HL-60 (cell line): ENCODE results near the gene ARHGAP23.

Experiments used
- POLR2AphosphoS5 ChIP-seq: IDR thresholded peaks from 2 replicates; pipeline ENCODE4 v1.6.1; 2012; ENCODE audit warnings: low read depth
- TF ChIP-seq, protein P1 (sequence below): IDR thresholded peaks from one replicate; pipeline ENCODE4 v1.5.1; 2011; ENCODE audit warnings: low read length, control low read depth, inconsistent platforms; ENCODE audit not compliant: insufficient read depth
- TF ChIP-seq, protein P2 (sequence below): IDR thresholded peaks from 2 replicates; pipeline ENCODE4 v1.6.1; 2012; ENCODE audit warnings: low read depth; ENCODE audit not compliant: insufficient replicate concordance

DNA sequence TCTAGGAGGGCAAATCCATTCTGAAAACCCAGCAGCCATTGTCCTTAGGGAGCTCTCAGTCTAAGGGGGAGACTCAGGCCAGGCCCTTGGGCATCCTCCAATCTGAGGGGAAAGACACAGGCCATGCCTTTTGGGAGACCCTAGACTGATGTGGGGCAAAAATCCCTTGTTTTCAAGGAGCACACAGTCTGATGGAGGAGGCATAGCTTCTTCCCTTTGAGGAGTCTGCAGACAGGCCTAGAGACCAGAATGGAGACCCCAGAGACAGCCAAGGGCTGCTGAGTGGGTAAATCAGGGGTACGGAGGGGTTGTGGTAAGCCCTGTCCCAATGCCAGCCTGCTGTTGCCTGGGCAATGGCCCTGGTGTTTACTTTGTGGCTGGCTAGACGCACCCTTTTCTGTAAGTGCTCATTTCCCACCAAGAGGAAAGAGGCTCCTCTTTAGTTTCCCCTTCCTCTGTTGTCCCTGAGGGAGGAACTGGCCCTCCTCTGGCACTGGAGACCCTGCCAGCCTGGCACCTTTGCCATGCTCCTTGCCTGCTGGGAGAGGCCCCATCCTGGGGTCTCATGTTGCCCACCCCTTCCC is 19.3 kb downstream of the ARHGAP23 start:
- TF ChIP-seq, protein P1, sequence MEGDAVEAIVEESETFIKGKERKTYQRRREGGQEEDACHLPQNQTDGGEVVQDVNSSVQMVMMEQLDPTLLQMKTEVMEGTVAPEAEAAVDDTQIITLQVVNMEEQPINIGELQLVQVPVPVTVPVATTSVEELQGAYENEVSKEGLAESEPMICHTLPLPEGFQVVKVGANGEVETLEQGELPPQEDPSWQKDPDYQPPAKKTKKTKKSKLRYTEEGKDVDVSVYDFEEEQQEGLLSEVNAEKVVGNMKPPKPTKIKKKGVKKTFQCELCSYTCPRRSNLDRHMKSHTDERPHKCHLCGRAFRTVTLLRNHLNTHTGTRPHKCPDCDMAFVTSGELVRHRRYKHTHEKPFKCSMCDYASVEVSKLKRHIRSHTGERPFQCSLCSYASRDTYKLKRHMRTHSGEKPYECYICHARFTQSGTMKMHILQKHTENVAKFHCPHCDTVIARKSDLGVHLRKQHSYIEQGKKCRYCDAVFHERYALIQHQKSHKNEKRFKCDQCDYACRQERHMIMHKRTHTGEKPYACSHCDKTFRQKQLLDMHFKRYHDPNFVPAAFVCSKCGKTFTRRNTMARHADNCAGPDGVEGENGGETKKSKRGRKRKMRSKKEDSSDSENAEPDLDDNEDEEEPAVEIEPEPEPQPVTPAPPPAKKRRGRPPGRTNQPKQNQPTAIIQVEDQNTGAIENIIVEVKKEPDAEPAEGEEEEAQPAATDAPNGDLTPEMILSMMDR: no peak
- TF ChIP-seq POLR2AphosphoS5: no peak
- TF ChIP-seq, protein P2, sequence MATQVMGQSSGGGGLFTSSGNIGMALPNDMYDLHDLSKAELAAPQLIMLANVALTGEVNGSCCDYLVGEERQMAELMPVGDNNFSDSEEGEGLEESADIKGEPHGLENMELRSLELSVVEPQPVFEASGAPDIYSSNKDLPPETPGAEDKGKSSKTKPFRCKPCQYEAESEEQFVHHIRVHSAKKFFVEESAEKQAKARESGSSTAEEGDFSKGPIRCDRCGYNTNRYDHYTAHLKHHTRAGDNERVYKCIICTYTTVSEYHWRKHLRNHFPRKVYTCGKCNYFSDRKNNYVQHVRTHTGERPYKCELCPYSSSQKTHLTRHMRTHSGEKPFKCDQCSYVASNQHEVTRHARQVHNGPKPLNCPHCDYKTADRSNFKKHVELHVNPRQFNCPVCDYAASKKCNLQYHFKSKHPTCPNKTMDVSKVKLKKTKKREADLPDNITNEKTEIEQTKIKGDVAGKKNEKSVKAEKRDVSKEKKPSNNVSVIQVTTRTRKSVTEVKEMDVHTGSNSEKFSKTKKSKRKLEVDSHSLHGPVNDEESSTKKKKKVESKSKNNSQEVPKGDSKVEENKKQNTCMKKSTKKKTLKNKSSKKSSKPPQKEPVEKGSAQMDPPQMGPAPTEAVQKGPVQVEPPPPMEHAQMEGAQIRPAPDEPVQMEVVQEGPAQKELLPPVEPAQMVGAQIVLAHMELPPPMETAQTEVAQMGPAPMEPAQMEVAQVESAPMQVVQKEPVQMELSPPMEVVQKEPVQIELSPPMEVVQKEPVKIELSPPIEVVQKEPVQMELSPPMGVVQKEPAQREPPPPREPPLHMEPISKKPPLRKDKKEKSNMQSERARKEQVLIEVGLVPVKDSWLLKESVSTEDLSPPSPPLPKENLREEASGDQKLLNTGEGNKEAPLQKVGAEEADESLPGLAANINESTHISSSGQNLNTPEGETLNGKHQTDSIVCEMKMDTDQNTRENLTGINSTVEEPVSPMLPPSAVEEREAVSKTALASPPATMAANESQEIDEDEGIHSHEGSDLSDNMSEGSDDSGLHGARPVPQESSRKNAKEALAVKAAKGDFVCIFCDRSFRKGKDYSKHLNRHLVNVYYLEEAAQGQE: no peak
